ENCODE results near the gene TMEM242. TPM values are rescaled to one million over a fixed set of nuclear protein-coding genes. Genes with fewer than 3 reads are reported as not detected.

TMEM242 gene
- total and polyA plus RNA-seq, 2 donors (not counting 1 experiment from before 2014, with no cell fraction given) = 6.3 to 24.1 TPM

DNA sequence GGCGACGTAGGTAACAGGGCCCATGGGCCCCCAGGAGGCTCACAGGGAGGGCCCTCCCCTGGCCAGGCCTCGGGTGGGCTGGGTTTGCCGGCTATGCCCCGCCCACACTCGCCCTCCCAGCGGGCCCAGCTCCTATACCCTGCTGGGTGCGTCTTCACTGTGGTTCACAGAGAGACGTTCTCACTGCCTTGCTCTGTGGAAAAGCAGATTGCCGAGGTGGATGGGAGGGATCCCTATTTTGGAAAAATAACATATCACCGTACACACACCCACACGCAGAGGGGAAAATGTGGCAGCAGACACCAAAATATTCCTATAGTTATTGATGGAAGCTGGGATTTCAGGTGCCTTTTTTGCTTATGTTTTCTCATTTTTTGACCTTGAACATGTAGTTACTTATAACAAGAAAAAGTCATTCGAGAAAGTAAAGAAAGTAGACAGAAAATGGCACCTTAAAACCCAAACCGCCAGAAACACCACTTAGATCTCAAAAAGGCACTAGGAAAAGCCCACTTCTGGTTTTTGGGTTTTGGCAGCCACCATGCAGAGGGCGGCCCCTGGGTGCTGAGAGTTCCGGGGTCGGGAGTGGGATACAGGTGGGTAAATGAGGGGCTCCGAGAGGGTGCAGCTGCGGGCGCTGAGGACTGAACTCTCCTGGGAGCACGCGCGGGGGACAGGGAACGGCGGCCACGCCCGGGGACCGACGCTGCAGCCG is 49.4 kb downstream of the TMEM242 start:
- ATAC-seq (ENCODE audit: low read depth) = peak; percentile 62
- DNase-seq = peak; percentile 74
- Mint-ChIP-seq H3K27ac (peak overlapping the region; percentile 98), H3K27me3 (no peaks in the 10 kb centered on the region), H3K4me1 (peaks cover 14% of the 10 kb centered on the region), H3K4me3 (peak overlapping the region; percentile 96), H3K9me3 (ENCODE audit: insufficient read depth) (peaks cover 8% of the 10 kb centered on the region)
- H3K36me3 ChIP-seq (replicated peaks in 1 of 2; ENCODE audit: control extremely low read depth in 1 of 2, control insufficient read depth in 1 of 2, extremely low read depth in 1 of 2, insufficient read depth in 2 of 2, low read length in 1 of 2) = no peaks in the 10 kb centered on the region
- intact Hi-C loops (cut with micrococcal nuclease) = loop anchor here (1.0 to 5.0 kb wide), 12 partner anchors 39 to 1962 kb away; partner anchors contain the start of genes TFB1M, TMEM242 and ZDHHC14
- H4K20me1 ChIP-seq (ENCODE audit: control insufficient read depth, insufficient read depth, low read length, poor library complexity, severe bottlenecking) = no peaks in the 10 kb centered on the region
- H3K27ac ChIP-seq (ENCODE audit: low read length in 2 of 2) = peak overlapping the region; percentile 81 to 92
- peak overlapping the region; percentile 98 for H3K4me2 ChIP-seq (replicated peaks; ENCODE audit: low read depth, low read length, poor library complexity, severe bottlenecking)
- H3K9ac ChIP-seq (ENCODE audit: low read length) = peak overlapping the region; percentile 83
- H3K79me2 ChIP-seq (ENCODE audit: control insufficient read depth, insufficient read depth, low read length) = no peaks in the 10 kb centered on the region
- ChIA-PET CTCF (interaction anchor here (0.6 to 3.5 kb wide), 7 partner anchors 38 to 508 kb away, joined by 3 to 10 read pairs (median 4); no protein-coding TSS in a partner anchor), POLR2A (interaction anchor here (1.0 kb wide), 1 partner anchor 51 kb away, joined by 3 read pairs; no protein-coding TSS in a partner anchor)
- H2AFZ ChIP-seq (ENCODE audit: insufficient read depth, low read depth, low read length, poor library complexity, severe bottlenecking) = peak overlapping the region; percentile 80
- 2% methylated on average over 20 of the region's 30 CpGs for WGBS (ENCODE audit: insufficient coverage)
- H3K4me3 ChIP-seq (ENCODE audit: control extremely low read depth in 1 of 5, extremely low read depth in 1 of 5, insufficient read depth in 1 of 5, low read depth in 2 of 5, low read length in 4 of 5) = peak overlapping the region; percentile 19 to 79 (median 65)
- peaks cover 0 to 5% (median 0%) of the 10 kb centered on the region in 3 donors for H3K9me3 ChIP-seq (ENCODE audit: control extremely low read depth in 1 of 3, control insufficient read depth in 2 of 3, insufficient read depth in 1 of 3, low read length in 2 of 3)
- peaks cover 9 to 17% of the 10 kb centered on the region in 2 donors for H3K4me1 ChIP-seq (ENCODE audit: control insufficient read depth in 2 of 2, insufficient read depth in 2 of 2, low read length in 2 of 2)
- no peak for TF ChIP-seq EZH2 (IDR thresholded peaks at IDR 0.05; ENCODE audit: borderline replicate concordance, insufficient read depth, low read depth, low read length, poor library complexity, severe bottlenecking)
- TF ChIP-seq, protein P1, sequence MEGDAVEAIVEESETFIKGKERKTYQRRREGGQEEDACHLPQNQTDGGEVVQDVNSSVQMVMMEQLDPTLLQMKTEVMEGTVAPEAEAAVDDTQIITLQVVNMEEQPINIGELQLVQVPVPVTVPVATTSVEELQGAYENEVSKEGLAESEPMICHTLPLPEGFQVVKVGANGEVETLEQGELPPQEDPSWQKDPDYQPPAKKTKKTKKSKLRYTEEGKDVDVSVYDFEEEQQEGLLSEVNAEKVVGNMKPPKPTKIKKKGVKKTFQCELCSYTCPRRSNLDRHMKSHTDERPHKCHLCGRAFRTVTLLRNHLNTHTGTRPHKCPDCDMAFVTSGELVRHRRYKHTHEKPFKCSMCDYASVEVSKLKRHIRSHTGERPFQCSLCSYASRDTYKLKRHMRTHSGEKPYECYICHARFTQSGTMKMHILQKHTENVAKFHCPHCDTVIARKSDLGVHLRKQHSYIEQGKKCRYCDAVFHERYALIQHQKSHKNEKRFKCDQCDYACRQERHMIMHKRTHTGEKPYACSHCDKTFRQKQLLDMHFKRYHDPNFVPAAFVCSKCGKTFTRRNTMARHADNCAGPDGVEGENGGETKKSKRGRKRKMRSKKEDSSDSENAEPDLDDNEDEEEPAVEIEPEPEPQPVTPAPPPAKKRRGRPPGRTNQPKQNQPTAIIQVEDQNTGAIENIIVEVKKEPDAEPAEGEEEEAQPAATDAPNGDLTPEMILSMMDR (IDR thresholded peaks at IDR 0.05) = no peak
- no peaks in the 10 kb centered on the region for H3K27me3 ChIP-seq (replicated peaks in 1 of 4; ENCODE audit: control extremely low read depth in 1 of 4, control insufficient read depth in 3 of 4, insufficient read depth in 4 of 4, low read length in 3 of 4)
